Measurements from ENCODE around the gene GHRHR. TPM values are rescaled to one million over a fixed set of nuclear protein-coding genes. Genes with fewer than 3 reads are reported as not detected.

GHRHR gene
- total and polyA plus RNA-seq, 5 donors from 2014 or later, result not detected

- peaks cover 3 to 18% (median 4%) of the 10 kb centered on the region in 4 donors for H3K4me1 Mint-ChIP-seq
- no peaks in the 10 kb centered on the region for H3K36me3 ChIP-seq (ENCODE audit: control insufficient read depth, insufficient read depth, low read length)
- no peaks in the 10 kb centered on the region for H3K27me3 ChIP-seq (ENCODE audit: control insufficient read depth, insufficient read depth, low read length)
- peaks cover 12% of the 10 kb centered on the region for H3K4me1 ChIP-seq (ENCODE audit: control insufficient read depth, insufficient read depth, low read length, poor library complexity, severe bottlenecking)
- ATAC-seq (ENCODE audit: low read depth in 2 of 2) (no peak), DNase-seq (no peak)
- no peaks in the 10 kb centered on the region for H3K9me3 ChIP-seq (ENCODE audit: control insufficient read depth in 2 of 2, low read length in 2 of 2)
- H3K27ac ChIP-seq (ENCODE audit: insufficient read depth, low read length, poor library complexity, severe bottlenecking), result no peak overlapping the region
- H3K4me3 ChIP-seq (ENCODE audit: low read depth, low read length), result no peak overlapping the region
- H3K36me3 Mint-ChIP-seq, result no peaks in the 10 kb centered on the region
- H3K27ac Mint-ChIP-seq, result no peak overlapping the region
- peaks cover 0 to 2% (median 0%) of the 10 kb centered on the region in 7 donors for H3K9me3 Mint-ChIP-seq
- H3K4me3 Mint-ChIP-seq, result peak overlapping the region in 1 of 4 donors; percentile 66
- H3K27me3 Mint-ChIP-seq, result peaks cover 11% of the 10 kb centered on the region
These were observed 26.3 kb downstream of the GHRHR start for GRCh38 chr7:30989824-30990672.

- ATAC-seq (ENCODE audit: low read depth in 2 of 2), result no peak
- no peak overlapping the region for H3K4me3 ChIP-seq (ENCODE audit: low read depth, low read length)
- no peaks in the 10 kb centered on the region for H3K9me3 ChIP-seq (ENCODE audit: control insufficient read depth in 2 of 2, low read length in 2 of 2)
- Mint-ChIP-seq H3K36me3 (no peaks in the 10 kb centered on the region), H3K4me3 (no peak overlapping the region), H3K4me1 (peaks cover 1 to 15% (median 4%) of the 10 kb centered on the region in 4 donors), H3K27me3 (peaks cover 8% of the 10 kb centered on the region), H3K9me3 (peaks cover 0 to 2% (median 0%) of the 10 kb centered on the region in 7 donors), H3K27ac (no peak overlapping the region)
- H3K36me3 ChIP-seq (ENCODE audit: control insufficient read depth, insufficient read depth, low read length), result no peaks in the 10 kb centered on the region
- peaks cover 12% of the 10 kb centered on the region for H3K4me1 ChIP-seq (ENCODE audit: control insufficient read depth, insufficient read depth, low read length, poor library complexity, severe bottlenecking)
- DNase-seq, result no peak
- no peaks in the 10 kb centered on the region for H3K27me3 ChIP-seq (ENCODE audit: control insufficient read depth, insufficient read depth, low read length)
- H3K27ac ChIP-seq (ENCODE audit: insufficient read depth, low read length, poor library complexity, severe bottlenecking), result no peak overlapping the region
These were observed 27.0 kb downstream of the GHRHR start for GRCh38 chr7:30990673-30991170.

- no peak for DNase-seq
- Mint-ChIP-seq H3K27me3 (peaks cover 3% of the 10 kb centered on the region), H3K9me3 (no peaks in the 10 kb centered on the region), H3K27ac (no peak overlapping the region), H3K36me3 (no peaks in the 10 kb centered on the region), H3K4me3 (no peak overlapping the region), H3K4me1 (peaks cover 0 to 4% (median 2%) of the 10 kb centered on the region in 4 donors)
- no peak for ATAC-seq (ENCODE audit: low read depth in 2 of 2)
- Histone ChIP-seq H3K36me3 (ENCODE audit: control insufficient read depth, insufficient read depth, low read length) (no peaks in the 10 kb centered on the region), H3K4me3 (ENCODE audit: low read depth, low read length) (no peak overlapping the region), H3K9me3 (ENCODE audit: control insufficient read depth in 2 of 2, low read length in 2 of 2) (no peaks in the 10 kb centered on the region), H3K27ac (ENCODE audit: insufficient read depth, low read length, poor library complexity, severe bottlenecking) (no peak overlapping the region), H3K27me3 (ENCODE audit: control insufficient read depth, insufficient read depth, low read length) (no peaks in the 10 kb centered on the region), H3K4me1 (ENCODE audit: control insufficient read depth, insufficient read depth, low read length, poor library complexity, severe bottlenecking) (peaks cover 12% of the 10 kb centered on the region)
These were observed 28.7 kb downstream of the GHRHR start for GRCh38 chr7:30992414-30992813.

GRCh38 chr7:30994206-30995100, 30.7 kb downstream of the GHRHR start:
- Histone ChIP-seq H3K36me3 (ENCODE audit: control insufficient read depth, insufficient read depth, low read length) (no peaks in the 10 kb centered on the region), H3K4me1 (ENCODE audit: control insufficient read depth, insufficient read depth, low read length, poor library complexity, severe bottlenecking) (no peaks in the 10 kb centered on the region), H3K9me3 (ENCODE audit: control insufficient read depth in 2 of 2, low read length in 2 of 2) (no peaks in the 10 kb centered on the region), H3K27ac (ENCODE audit: insufficient read depth, low read length, poor library complexity, severe bottlenecking) (no peak overlapping the region), H3K4me3 (ENCODE audit: low read depth, low read length) (no peak overlapping the region), H3K27me3 (ENCODE audit: control insufficient read depth, insufficient read depth, low read length) (no peaks in the 10 kb centered on the region)
- Mint-ChIP-seq H3K4me1 (peaks cover 0 to 3% (median 0%) of the 10 kb centered on the region in 4 donors), H3K36me3 (no peaks in the 10 kb centered on the region), H3K27ac (no peak overlapping the region), H3K27me3 (peaks cover 4% of the 10 kb centered on the region), H3K9me3 (no peaks in the 10 kb centered on the region), H3K4me3 (no peak overlapping the region)
- DNase-seq, result no peak
- no peak for ATAC-seq (ENCODE audit: low read depth in 2 of 2)

- Mint-ChIP-seq H3K27ac (no peak overlapping the region), H3K4me3 (no peak overlapping the region), H3K36me3 (no peaks in the 10 kb centered on the region), H3K27me3 (peaks cover 4% of the 10 kb centered on the region), H3K4me1 (peaks cover 0 to under 1% (median 0%) of the 10 kb centered on the region in 4 donors), H3K9me3 (no peaks in the 10 kb centered on the region)
- Histone ChIP-seq H3K9me3 (ENCODE audit: control insufficient read depth in 2 of 2, low read length in 2 of 2) (no peaks in the 10 kb centered on the region), H3K27me3 (ENCODE audit: control insufficient read depth, insufficient read depth, low read length) (no peaks in the 10 kb centered on the region), H3K4me1 (ENCODE audit: control insufficient read depth, insufficient read depth, low read length, poor library complexity, severe bottlenecking) (no peaks in the 10 kb centered on the region), H3K36me3 (ENCODE audit: control insufficient read depth, insufficient read depth, low read length) (no peaks in the 10 kb centered on the region), H3K27ac (ENCODE audit: insufficient read depth, low read length, poor library complexity, severe bottlenecking) (no peak overlapping the region), H3K4me3 (ENCODE audit: low read depth, low read length) (no peak overlapping the region)
- ATAC-seq (ENCODE audit: low read depth in 2 of 2), result no peak
- no peak for DNase-seq
These were observed 31.8 kb downstream of the GHRHR start for GRCh38 chr7:30995536-30995935.

GRCh38 chr7:30996256-30996655, 32.5 kb downstream of the GHRHR start:
- no peak overlapping the region for H3K4me3 Mint-ChIP-seq
- H3K36me3 Mint-ChIP-seq, result no peaks in the 10 kb centered on the region
- no peak overlapping the region for H3K27ac Mint-ChIP-seq

GRCh38 chr7:30996883-30997282, 33.1 kb downstream of the GHRHR start:
- no peaks in the 10 kb centered on the region for H3K9me3 ChIP-seq (ENCODE audit: control insufficient read depth in 2 of 2, low read length in 2 of 2)
- peaks cover 0 to 2% (median 0%) of the 10 kb centered on the region in 4 donors for H3K4me1 Mint-ChIP-seq
- DNase-seq, result no peak
- H3K27me3 ChIP-seq (ENCODE audit: control insufficient read depth, insufficient read depth, low read length), result no peaks in the 10 kb centered on the region
- H3K4me3 Mint-ChIP-seq, result no peak overlapping the region
- H3K36me3 ChIP-seq (ENCODE audit: control insufficient read depth, insufficient read depth, low read length), result no peaks in the 10 kb centered on the region
- H3K9me3 Mint-ChIP-seq, result no peaks in the 10 kb centered on the region
- no peak for ATAC-seq (ENCODE audit: low read depth in 2 of 2)
- no peak overlapping the region for H3K27ac ChIP-seq (ENCODE audit: insufficient read depth, low read length, poor library complexity, severe bottlenecking)
- H3K4me3 ChIP-seq (ENCODE audit: low read depth, low read length), result no peak overlapping the region
- no peaks in the 10 kb centered on the region for H3K36me3 Mint-ChIP-seq
- H3K27ac Mint-ChIP-seq, result no peak overlapping the region
- peaks cover 4% of the 10 kb centered on the region for H3K27me3 Mint-ChIP-seq
- no peaks in the 10 kb centered on the region for H3K4me1 ChIP-seq (ENCODE audit: control insufficient read depth, insufficient read depth, low read length, poor library complexity, severe bottlenecking)

More at GRCh38 chr7:30996256-30996655, 32.5 kb downstream of the GHRHR start:
- no peak for DNase-seq
- Histone ChIP-seq H3K4me3 (ENCODE audit: low read depth, low read length) (no peak overlapping the region), H3K27ac (ENCODE audit: insufficient read depth, low read length, poor library complexity, severe bottlenecking) (no peak overlapping the region), H3K27me3 (ENCODE audit: control insufficient read depth, insufficient read depth, low read length) (no peaks in the 10 kb centered on the region), H3K9me3 (ENCODE audit: control insufficient read depth in 2 of 2, low read length in 2 of 2) (no peaks in the 10 kb centered on the region), H3K4me1 (ENCODE audit: control insufficient read depth, insufficient read depth, low read length, poor library complexity, severe bottlenecking) (no peaks in the 10 kb centered on the region), H3K36me3 (ENCODE audit: control insufficient read depth, insufficient read depth, low read length) (no peaks in the 10 kb centered on the region)
- ATAC-seq (ENCODE audit: low read depth in 2 of 2), result no peak
- Mint-ChIP-seq H3K9me3 (no peaks in the 10 kb centered on the region), H3K4me1 (no peaks in the 10 kb centered on the region), H3K27me3 (peaks cover 4% of the 10 kb centered on the region)

All from CD4-positive, CD25-positive, alpha-beta regulatory T cell (primary cell).